ENCODE results near the gene HOXC4. TPM values are rescaled to one million over a fixed set of nuclear protein-coding genes. Genes with fewer than 3 reads are reported as not detected.

HOXC4 gene
- total RNA-seq, 2 donors from 2014 or later: 0.20 TPM; not detected in 1

GRCh38 chr12:54030889-54031471 is 22.7 kb upstream of the HOXC4 start:
- no peak overlapping the region for H3K27ac ChIP-seq
- DNase-seq (ENCODE audit: low spot score): no peak
- peak overlapping the region in 1 of 2 donors; percentile 14 for H3K4me3 ChIP-seq

DNA sequence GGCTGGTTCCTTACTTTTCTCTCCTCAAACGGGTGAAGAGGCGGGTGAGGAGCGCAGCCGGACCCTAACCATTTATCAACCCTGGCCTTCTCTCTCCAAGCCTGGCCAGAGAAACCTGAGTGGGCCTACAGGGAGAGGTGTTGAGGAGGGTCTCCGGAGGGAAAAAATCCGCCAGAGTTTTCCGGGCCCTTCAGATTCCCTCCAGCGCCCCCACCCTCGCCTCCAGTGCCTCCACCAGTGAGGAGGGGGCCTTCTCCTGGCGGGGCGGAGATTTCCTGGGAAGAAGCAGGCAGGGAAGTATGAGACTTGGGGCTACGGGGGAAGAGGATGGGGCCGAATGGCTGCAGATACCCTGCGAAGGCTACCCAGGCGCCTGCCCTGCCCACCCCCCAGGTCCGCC is 22.2 kb upstream of the HOXC4 start:
- TF ChIP-seq CTCF (IDR thresholded peaks at IDR 0.05): no peak
- peaks cover 0 to 6% of the 10 kb centered on the region in 2 donors for H3K9me3 ChIP-seq
- H3K27me3 ChIP-seq: peaks cover 59 to 60% of the 10 kb centered on the region in 2 donors
- no peak for DNase-seq (ENCODE audit: low spot score)
- H3K4me1 ChIP-seq: peaks cover 0 to 34% of the 10 kb centered on the region in 2 donors
- no peak overlapping the region for H3K27ac ChIP-seq
- no peaks in the 10 kb centered on the region for H3K36me3 ChIP-seq
- peak overlapping the region in 1 of 2 donors; percentile 14 for H3K4me3 ChIP-seq

More at GRCh38 chr12:54030889-54031471, 22.7 kb upstream of the HOXC4 start:
- no peak for TF ChIP-seq CTCF (IDR thresholded peaks at IDR 0.05)
- Histone ChIP-seq H3K27me3 (peaks cover 64 to 65% of the 10 kb centered on the region in 2 donors), H3K36me3 (no peaks in the 10 kb centered on the region), H3K9me3 (peaks cover 0 to 6% of the 10 kb centered on the region in 2 donors), H3K4me1 (peaks cover 0 to 34% of the 10 kb centered on the region in 2 donors)

DNA sequence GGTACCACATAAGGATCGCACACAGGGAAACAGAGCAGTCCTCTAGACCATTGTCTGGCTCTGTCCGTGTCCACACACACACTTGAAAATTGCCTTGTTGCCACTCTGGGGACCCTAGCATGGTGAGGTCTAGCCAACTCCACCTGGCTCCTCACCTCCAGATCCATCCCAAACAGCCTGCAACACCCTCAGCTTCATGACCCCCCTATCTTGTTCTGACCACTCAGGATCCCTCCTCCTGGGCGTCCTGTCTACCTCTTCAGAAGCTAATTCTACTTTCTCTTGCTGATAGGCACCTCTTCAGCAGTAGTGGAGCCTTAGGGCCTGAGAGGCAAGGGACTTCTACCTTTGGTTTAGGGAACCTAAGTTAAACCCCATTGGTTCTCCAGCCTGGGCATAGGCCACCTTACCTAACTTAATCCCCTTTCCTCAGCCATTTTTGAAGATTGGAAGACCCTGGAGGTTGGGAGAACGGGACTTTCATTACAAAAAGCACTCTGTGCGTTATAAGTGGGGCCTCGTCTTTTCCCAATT is 21.5 kb upstream of the HOXC4 start:
- no peak overlapping the region for H3K27ac ChIP-seq
- peaks cover 0 to 6% of the 10 kb centered on the region in 2 donors for H3K9me3 ChIP-seq
- H3K4me3 ChIP-seq: no peak overlapping the region
- TF ChIP-seq CTCF (IDR thresholded peaks at IDR 0.05): no peak
- H3K4me1 ChIP-seq: peaks cover 0 to 34% of the 10 kb centered on the region in 2 donors
- peaks cover 53 to 64% of the 10 kb centered on the region in 2 donors for H3K27me3 ChIP-seq
- DNase-seq (ENCODE audit: low spot score): no peak
- H3K36me3 ChIP-seq: no peaks in the 10 kb centered on the region

GRCh38 chr12:54032627-54033100 is 21.0 kb upstream of the HOXC4 start, which contains the start of gene HOXC5:
TSS of gene HOXC5 (plus strand) at chr12:54033050. CDS start at chr12:54033123, 73 bp downstream.
- H3K9me3 ChIP-seq: peaks cover 0 to 6% of the 10 kb centered on the region in 2 donors
- no peaks in the 10 kb centered on the region for H3K36me3 ChIP-seq
- H3K27me3 ChIP-seq: peaks cover 47 to 65% of the 10 kb centered on the region in 2 donors
- H3K4me3 ChIP-seq: peak within 1 kb of the TSS; percentile 16 to 40
- H3K27ac ChIP-seq: no peak within 1 kb of the TSS
- H3K4me1 ChIP-seq: peaks cover 0 to 34% of the 10 kb centered on the region in 2 donors
- TF ChIP-seq CTCF (IDR thresholded peaks at IDR 0.05): peak; percentile 70 to 88
- peak; percentile 69 for DNase-seq (ENCODE audit: low spot score)

DNA sequence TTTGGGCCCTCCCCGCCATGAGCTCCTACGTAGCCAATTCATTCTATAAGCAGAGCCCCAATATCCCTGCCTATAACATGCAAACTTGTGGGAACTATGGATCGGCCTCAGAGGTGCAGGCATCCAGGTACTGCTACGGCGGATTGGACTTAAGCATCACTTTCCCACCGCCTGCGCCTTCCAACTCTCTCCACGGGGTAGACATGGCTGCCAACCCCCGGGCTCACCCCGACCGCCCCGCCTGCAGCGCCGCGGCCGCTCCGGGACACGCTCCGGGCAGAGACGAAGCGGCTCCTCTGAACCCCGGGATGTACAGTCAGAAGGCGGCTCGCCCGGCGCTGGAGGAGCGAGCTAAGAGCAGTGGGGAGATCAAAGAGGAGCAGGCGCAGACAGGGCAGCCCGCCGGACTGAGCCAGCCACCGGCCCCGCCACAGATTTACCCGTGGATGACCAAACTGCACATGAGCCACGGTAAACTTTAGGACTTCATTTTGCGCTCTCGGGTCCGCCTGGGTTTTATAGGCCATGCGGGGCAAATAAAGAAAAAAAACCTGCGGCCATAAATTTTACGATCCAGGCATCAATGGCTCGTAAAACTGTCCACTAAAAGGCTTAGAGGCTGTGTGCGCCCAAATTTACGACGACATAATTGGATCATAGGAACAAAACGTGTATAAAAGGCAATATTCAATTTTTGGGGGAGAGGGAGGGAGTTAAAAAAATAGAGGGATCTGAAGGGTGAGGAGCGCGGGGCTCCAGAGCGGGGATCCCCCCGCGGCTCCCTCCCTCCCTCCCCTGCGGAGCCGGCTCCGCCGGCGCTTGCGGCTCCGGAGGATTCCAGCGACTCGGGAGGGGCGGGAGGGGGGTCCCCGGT is 20.3 kb upstream of the HOXC4 start:
- Histone ChIP-seq H3K4me3 (peak overlapping the region; percentile 16 to 40), H3K27ac (no peak overlapping the region), H3K36me3 (no peaks in the 10 kb centered on the region), H3K4me1 (peaks cover 0 to 34% of the 10 kb centered on the region in 2 donors), H3K27me3 (peaks cover 45 to 60% of the 10 kb centered on the region in 2 donors), H3K9me3 (peaks cover 0 to 6% of the 10 kb centered on the region in 2 donors)
- DNase-seq (ENCODE audit: low spot score): no peak
- TF ChIP-seq CTCF (IDR thresholded peaks at IDR 0.05): no peak

Measured in right atrium auricular region (tissue), 2 donors.